Type B pancreatic cell (in vitro differentiated cells): ENCODE results near the gene KCNAB3. TPM values are rescaled to one million over a fixed set of nuclear protein-coding genes. Genes with fewer than 3 reads are reported as not detected.
A peak's percentile ranks its signal among the peaks of the same experiment; 100 is the strongest.

Source experiments
- DNase-seq: peaks from one replicate; pipeline ENCODE4 v3.0.0; 2021; ENCODE audit warnings: mixed read lengths; ENCODE audit not compliant: unreplicated experiment; ENCODE audit errors: extremely low spot score
- H3K27ac Mint-ChIP-seq: 2 replicates; pipeline ENCODE4 v1.8.0; 2021; ENCODE audit warnings: mild to moderate bottlenecking, mixed read lengths
- H3K27me3 Mint-ChIP-seq: 2 replicates; pipeline ENCODE4 v1.8.0; 2021; ENCODE audit warnings: mixed read lengths
- H3K36me3 Mint-ChIP-seq: 2 replicates; pipeline ENCODE4 v1.8.0; 2021; ENCODE audit warnings: mixed read lengths
- H3K4me1 Mint-ChIP-seq: one replicate; pipeline ENCODE4 v1.8.0; 2021; ENCODE audit warnings: mixed read lengths; ENCODE audit not compliant: unreplicated experiment
- H3K4me3 Mint-ChIP-seq: 2 replicates; pipeline ENCODE4 v1.8.0; 2021; ENCODE audit warnings: mild to moderate bottlenecking, mixed read lengths
- H3K9me3 Mint-ChIP-seq: 2 replicates; pipeline ENCODE4 v1.8.0; 2021; ENCODE audit warnings: mixed read lengths
- total RNA-seq: library from RNA; stranded (reverse); gene quantifications from 2 replicates; pipeline ENCODE4 v1.2.1, GENCODE V29; 2021; ENCODE audit warnings: low replicate concordance
- TF ChIP-seq, protein P1 (sequence below): fragments of 200-600 bp; sonication (generic); conservative IDR thresholded peaks from 2 replicates; pipeline ENCODE4 v1.5.0; 2021; ENCODE audit warnings: antibody characterized with exemption, mild to moderate bottlenecking

Gene KCNAB3
- total RNA-seq, 1 donor from 2014 or later, result 9.9 TPM

DNA sequence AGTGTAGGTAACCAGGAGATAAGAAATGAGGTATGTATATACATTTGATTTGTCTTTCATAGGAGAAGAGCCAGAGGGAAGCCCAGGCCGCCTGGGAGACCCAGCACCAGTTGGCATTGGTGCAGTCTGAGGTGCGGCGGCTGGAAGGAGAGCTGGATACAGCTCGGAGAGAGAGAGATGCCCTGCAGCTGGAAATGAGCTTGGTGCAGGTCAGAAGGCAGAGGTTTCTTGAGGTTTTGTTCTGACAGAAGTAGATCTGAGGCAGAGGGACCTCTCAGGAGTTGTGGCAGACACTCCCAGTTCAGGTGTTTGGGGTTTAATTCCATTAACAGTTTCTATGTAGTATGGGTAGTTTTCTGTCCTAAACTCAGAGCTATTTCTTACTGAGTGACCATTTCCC is 10.4 kb upstream of the KCNAB3 start:
- H3K27ac Mint-ChIP-seq, result no peak overlapping the region
- no peak for DNase-seq
- no peaks in the 10 kb centered on the region for H3K4me1 Mint-ChIP-seq
- H3K27me3 Mint-ChIP-seq, result no peaks in the 10 kb centered on the region
- TF ChIP-seq, protein P1, sequence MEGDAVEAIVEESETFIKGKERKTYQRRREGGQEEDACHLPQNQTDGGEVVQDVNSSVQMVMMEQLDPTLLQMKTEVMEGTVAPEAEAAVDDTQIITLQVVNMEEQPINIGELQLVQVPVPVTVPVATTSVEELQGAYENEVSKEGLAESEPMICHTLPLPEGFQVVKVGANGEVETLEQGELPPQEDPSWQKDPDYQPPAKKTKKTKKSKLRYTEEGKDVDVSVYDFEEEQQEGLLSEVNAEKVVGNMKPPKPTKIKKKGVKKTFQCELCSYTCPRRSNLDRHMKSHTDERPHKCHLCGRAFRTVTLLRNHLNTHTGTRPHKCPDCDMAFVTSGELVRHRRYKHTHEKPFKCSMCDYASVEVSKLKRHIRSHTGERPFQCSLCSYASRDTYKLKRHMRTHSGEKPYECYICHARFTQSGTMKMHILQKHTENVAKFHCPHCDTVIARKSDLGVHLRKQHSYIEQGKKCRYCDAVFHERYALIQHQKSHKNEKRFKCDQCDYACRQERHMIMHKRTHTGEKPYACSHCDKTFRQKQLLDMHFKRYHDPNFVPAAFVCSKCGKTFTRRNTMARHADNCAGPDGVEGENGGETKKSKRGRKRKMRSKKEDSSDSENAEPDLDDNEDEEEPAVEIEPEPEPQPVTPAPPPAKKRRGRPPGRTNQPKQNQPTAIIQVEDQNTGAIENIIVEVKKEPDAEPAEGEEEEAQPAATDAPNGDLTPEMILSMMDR, result no peak
- no peaks in the 10 kb centered on the region for H3K9me3 Mint-ChIP-seq
- H3K4me3 Mint-ChIP-seq, result no peak overlapping the region
- H3K36me3 Mint-ChIP-seq, result peaks cover 30% of the 10 kb centered on the region

DNA sequence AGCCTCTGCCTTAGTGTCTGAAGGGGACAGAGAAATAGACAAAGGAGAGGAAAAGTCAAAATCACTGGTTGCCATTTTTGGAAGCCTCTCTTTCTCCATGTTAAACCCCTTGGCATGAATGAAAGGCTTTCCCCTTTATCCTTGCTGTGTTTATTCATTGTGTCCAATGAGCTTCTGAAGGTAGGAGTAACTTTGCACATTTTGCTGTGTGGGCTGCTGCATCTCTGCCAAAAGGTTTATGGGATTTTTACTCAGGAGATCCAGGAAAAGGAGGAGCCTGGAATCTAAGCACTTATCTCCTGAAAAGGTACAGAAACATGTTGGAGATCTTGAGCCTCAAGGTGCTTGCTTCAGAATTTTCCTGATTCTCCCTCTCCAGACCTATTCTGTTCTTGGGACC is 6.2 kb upstream of the KCNAB3 start:
- no peak for DNase-seq
- Mint-ChIP-seq H3K27me3 (peaks cover 2% of the 10 kb centered on the region), H3K9me3 (no peaks in the 10 kb centered on the region), H3K4me3 (no peak overlapping the region), H3K4me1 (peaks cover 22% of the 10 kb centered on the region), H3K27ac (no peak overlapping the region), H3K36me3 (peaks cover 29% of the 10 kb centered on the region)
- TF ChIP-seq, protein P1, result no peak

DNA sequence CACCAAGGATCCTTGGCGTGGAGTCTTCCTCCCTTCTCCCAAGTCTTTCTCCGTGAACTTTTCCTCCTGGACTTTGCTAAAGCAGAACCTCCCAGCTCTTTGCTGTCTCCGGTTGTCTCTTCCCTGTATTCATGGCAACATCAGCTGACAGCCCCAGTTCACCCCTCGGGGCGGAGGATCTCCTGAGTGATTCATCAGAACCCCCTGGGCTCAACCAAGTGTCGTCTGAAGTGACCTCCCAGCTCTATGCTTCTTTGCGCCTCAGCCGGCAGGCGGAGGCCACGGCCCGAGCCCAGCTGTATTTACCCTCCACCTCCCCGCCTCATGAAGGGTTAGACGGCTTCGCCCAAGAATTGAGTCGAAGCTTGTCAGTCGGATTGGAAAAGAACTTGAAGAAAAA is 3.3 kb upstream of the KCNAB3 start:
- Mint-ChIP-seq H3K36me3 (peaks cover 18% of the 10 kb centered on the region), H3K4me1 (peaks cover 33% of the 10 kb centered on the region), H3K27me3 (peaks cover 12% of the 10 kb centered on the region), H3K4me3 (peak overlapping the region; percentile 100), H3K27ac (peak overlapping the region; percentile 97), H3K9me3 (no peaks in the 10 kb centered on the region)
- TF ChIP-seq, protein P1, result peak; percentile 32
- no peak for DNase-seq

DNA sequence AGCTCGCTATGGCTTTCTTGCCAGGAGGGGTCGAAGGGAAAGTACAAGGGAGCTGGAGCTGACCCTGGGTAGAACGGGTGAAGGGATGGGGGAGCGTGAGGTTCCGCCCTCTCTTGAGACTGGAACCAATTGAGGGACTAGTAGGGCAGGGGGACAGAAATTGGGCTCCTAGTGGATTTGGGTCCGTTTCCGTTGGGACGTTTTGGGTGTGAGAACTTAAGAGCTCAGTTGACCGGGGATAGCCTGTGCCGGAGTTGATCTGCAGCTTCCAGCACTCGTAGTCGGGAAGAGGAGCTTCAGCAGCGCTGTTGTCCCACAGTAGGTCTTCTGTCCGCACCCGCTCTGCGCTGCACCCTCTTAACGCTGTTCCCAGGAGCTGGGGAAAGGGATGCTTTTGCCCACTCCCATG is 2.8 kb upstream of the KCNAB3 start:
- H3K27me3 Mint-ChIP-seq, result peaks cover 17% of the 10 kb centered on the region
- TF ChIP-seq, protein P1, result no peak
- H3K4me3 Mint-ChIP-seq, result peak overlapping the region; percentile 100
- H3K27ac Mint-ChIP-seq, result peak overlapping the region; percentile 97
- no peaks in the 10 kb centered on the region for H3K9me3 Mint-ChIP-seq
- peaks cover 21% of the 10 kb centered on the region for H3K36me3 Mint-ChIP-seq
- H3K4me1 Mint-ChIP-seq, result peaks cover 35% of the 10 kb centered on the region
- no peak for DNase-seq

GRCh38 chr17:7931709-7932482 is 2.2 kb upstream of the KCNAB3 start, which contains the start of the genes CNTROB and TRAPPC1:
CNTROB (plus strand) TSS chr17:7932206; CDS start chr17:7933080, 874 bp downstream.
TRAPPC1 (minus strand) TSS chr17:7931946; CDS start chr17:7931829, 117 bp downstream.
- no peaks in the 10 kb centered on the region for H3K9me3 Mint-ChIP-seq
- TF ChIP-seq, protein P1, result no peak

More at GRCh38 chr17:7931709-7932482, 2.2 kb upstream of the KCNAB3 start, which contains the start of the genes CNTROB and TRAPPC1:
- H3K4me1 Mint-ChIP-seq, result peaks cover 35% of the 10 kb centered on the region
- DNase-seq, result peak; percentile 100
- H3K36me3 Mint-ChIP-seq, result peaks cover 18% of the 10 kb centered on the region
- H3K4me3 Mint-ChIP-seq, result peak within 1 kb of the TSS; percentile 100
- H3K27me3 Mint-ChIP-seq, result peaks cover 22% of the 10 kb centered on the region
- peak within 1 kb of the TSS; percentile 97 for H3K27ac Mint-ChIP-seq
